ENCODE data around the gene NBEA. TPM values are rescaled to one million over a fixed set of nuclear protein-coding genes. Genes with fewer than 3 reads are reported as not detected.

NBEA gene
- total and polyA plus RNA-seq, 2 experiments from 2014 or later, result 2.6 to 12.3 TPM

DNA sequence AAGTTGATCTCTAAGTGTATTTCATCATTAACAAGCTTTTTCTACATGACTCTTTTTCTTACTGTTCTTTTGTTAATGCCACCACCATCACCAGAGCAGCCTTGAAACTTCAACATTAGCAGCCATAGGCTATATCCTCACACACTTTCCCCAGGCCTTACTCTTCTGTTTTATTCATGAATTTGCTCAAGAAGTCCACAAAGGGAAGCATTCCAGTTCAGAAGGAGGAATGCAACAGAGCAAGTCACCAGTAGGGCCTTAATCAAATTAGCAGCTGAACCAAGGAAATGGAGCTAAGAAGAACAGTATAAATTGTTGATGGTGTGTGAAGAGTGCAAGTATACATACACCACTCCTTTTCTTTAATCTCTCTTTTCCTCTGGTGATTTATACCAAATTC lies 223.1 kb downstream of the NBEA start:
- TF ChIP-seq EZH2phosphoT487 (IDR thresholded peaks at IDR 0.05; ENCODE audit: low read depth, severe bottlenecking, unreplicated experiment) (no peak), EZH2 (IDR thresholded peaks at IDR 0.05; ENCODE audit: borderline replicate concordance) (no peak)
- TF ChIP-seq, protein P1, sequence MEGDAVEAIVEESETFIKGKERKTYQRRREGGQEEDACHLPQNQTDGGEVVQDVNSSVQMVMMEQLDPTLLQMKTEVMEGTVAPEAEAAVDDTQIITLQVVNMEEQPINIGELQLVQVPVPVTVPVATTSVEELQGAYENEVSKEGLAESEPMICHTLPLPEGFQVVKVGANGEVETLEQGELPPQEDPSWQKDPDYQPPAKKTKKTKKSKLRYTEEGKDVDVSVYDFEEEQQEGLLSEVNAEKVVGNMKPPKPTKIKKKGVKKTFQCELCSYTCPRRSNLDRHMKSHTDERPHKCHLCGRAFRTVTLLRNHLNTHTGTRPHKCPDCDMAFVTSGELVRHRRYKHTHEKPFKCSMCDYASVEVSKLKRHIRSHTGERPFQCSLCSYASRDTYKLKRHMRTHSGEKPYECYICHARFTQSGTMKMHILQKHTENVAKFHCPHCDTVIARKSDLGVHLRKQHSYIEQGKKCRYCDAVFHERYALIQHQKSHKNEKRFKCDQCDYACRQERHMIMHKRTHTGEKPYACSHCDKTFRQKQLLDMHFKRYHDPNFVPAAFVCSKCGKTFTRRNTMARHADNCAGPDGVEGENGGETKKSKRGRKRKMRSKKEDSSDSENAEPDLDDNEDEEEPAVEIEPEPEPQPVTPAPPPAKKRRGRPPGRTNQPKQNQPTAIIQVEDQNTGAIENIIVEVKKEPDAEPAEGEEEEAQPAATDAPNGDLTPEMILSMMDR (IDR thresholded peaks at IDR 0.05; ENCODE audit: poor library complexity), result no peak
- no peaks in the 10 kb centered on the region for H3K36me3 ChIP-seq (replicated peaks; ENCODE audit: insufficient read depth, low read depth)
- H4K20me1 ChIP-seq (ENCODE audit: insufficient read depth, poor library complexity, severe bottlenecking), result no peaks in the 10 kb centered on the region
- H3K27me3 ChIP-seq, result no peaks in the 10 kb centered on the region
- no peak for DNase-seq (ENCODE audit: low spot score)
- H3K4me2 ChIP-seq, result no peak overlapping the region
- no peaks in the 10 kb centered on the region for H3K79me2 ChIP-seq
- H3K9me2 ChIP-seq (replicated peaks; ENCODE audit: insufficient read depth), result no peaks in the 10 kb centered on the region
- no peak overlapping the region for H3K4me3 ChIP-seq
- no peaks in the 10 kb centered on the region for H3K9me3 ChIP-seq (ENCODE audit: low read depth)
- no peak overlapping the region for H3K27ac ChIP-seq
- H2AFZ ChIP-seq, result no peak overlapping the region
- no peaks in the 10 kb centered on the region for H3K4me1 ChIP-seq (ENCODE audit: insufficient read depth)

- H3K9me3 ChIP-seq (ENCODE audit: low read depth), result no peaks in the 10 kb centered on the region
- no peak overlapping the region for H3K4me3 ChIP-seq
- H2AFZ ChIP-seq, result no peak overlapping the region
- TF ChIP-seq EZH2 (IDR thresholded peaks at IDR 0.05; ENCODE audit: borderline replicate concordance) (no peak), EZH2phosphoT487 (IDR thresholded peaks at IDR 0.05; ENCODE audit: low read depth, severe bottlenecking, unreplicated experiment) (no peak)
- TF ChIP-seq, protein P1 (IDR thresholded peaks at IDR 0.05; ENCODE audit: poor library complexity), result no peak
- no peak overlapping the region for H3K27ac ChIP-seq
- no peaks in the 10 kb centered on the region for H4K20me1 ChIP-seq (ENCODE audit: insufficient read depth, poor library complexity, severe bottlenecking)
- H3K79me2 ChIP-seq, result no peaks in the 10 kb centered on the region
- H3K36me3 ChIP-seq (replicated peaks; ENCODE audit: insufficient read depth, low read depth), result no peaks in the 10 kb centered on the region
- DNase-seq (ENCODE audit: low spot score), result no peak
- H3K4me2 ChIP-seq, result no peak overlapping the region
- no peaks in the 10 kb centered on the region for H3K9me2 ChIP-seq (replicated peaks; ENCODE audit: insufficient read depth)
- H3K4me1 ChIP-seq (ENCODE audit: insufficient read depth), result no peaks in the 10 kb centered on the region
- H3K27me3 ChIP-seq, result no peaks in the 10 kb centered on the region
- WGBS (ENCODE audit: low lambda C conversion rate, missing lambda C conversion rate), result 86% methylated on average over 2 of the region's 2 CpGs
Observed at GRCh38 chr13:35179494-35179893, 237.4 kb downstream of the NBEA start.

- no peaks in the 10 kb centered on the region for H3K27me3 ChIP-seq
- no peaks in the 10 kb centered on the region for H3K9me3 ChIP-seq (ENCODE audit: low read depth)
- no peak for DNase-seq (ENCODE audit: low spot score)
- no peak overlapping the region for H3K4me2 ChIP-seq
- no peak for TF ChIP-seq EZH2phosphoT487 (IDR thresholded peaks at IDR 0.05; ENCODE audit: low read depth, severe bottlenecking, unreplicated experiment)
- TF ChIP-seq, protein P1 (IDR thresholded peaks at IDR 0.05; ENCODE audit: poor library complexity), result no peak
- no peak for TF ChIP-seq EZH2 (IDR thresholded peaks at IDR 0.05; ENCODE audit: borderline replicate concordance)
- H3K79me2 ChIP-seq, result no peaks in the 10 kb centered on the region
- no peaks in the 10 kb centered on the region for H3K36me3 ChIP-seq (replicated peaks; ENCODE audit: insufficient read depth, low read depth)
- no peaks in the 10 kb centered on the region for H3K9me2 ChIP-seq (replicated peaks; ENCODE audit: insufficient read depth)
- H3K4me3 ChIP-seq, result no peak overlapping the region
- WGBS (ENCODE audit: low lambda C conversion rate, missing lambda C conversion rate), result 85% methylated on average over 3 of the region's 3 CpGs
- no peaks in the 10 kb centered on the region for H3K4me1 ChIP-seq (ENCODE audit: insufficient read depth)
- no peak overlapping the region for H3K27ac ChIP-seq
- H2AFZ ChIP-seq, result no peak overlapping the region
- no peaks in the 10 kb centered on the region for H4K20me1 ChIP-seq (ENCODE audit: insufficient read depth, poor library complexity, severe bottlenecking)
Observed at GRCh38 chr13:35179920-35180663, 238.0 kb downstream of the NBEA start.

Measured in hepatocyte (in vitro differentiated cells).